Activated CD4-positive, alpha-beta T cell treated with anti-CD3 and anti-CD28 coated beads, Interleukin-2, amount 50 U/mL, for 24 hours (primary cell): ENCODE measurements around the gene COQ8A.
"Not testable (repeated sequence)": the region's sequence is repeated elsewhere in the genome, so short reads cannot be mapped to it uniquely, and the experiment has no call there.

Source experiments
- DNase-seq, 2 donors: peaks; one replicate each; pipeline ENCODE4 v3.0.0-alpha.2; 2020; ENCODE audit warnings: low read depth in 1 of 2, low spot score in 1 of 2

Gene COQ8A

GRCh38 chr1:226951286-226952117, 11.4 kb downstream of the COQ8A start:
- DNase-seq, result no peak

GRCh38 chr1:226952118-226952441, 12.0 kb downstream of the COQ8A start:
- DNase-seq, result no peak

GRCh38 chr1:226953175-226953800, 13.2 kb downstream of the COQ8A start:
- DNase-seq, result no peak

- no peak for DNase-seq
These were observed 14.2 kb downstream of the COQ8A start for GRCh38 chr1:226954337-226954736.

GRCh38 chr1:226954777-226955176, 14.7 kb downstream of the COQ8A start:
- no peak for DNase-seq

- not testable (repeated sequence) for DNase-seq
These were observed 15.8 kb downstream of the COQ8A start for GRCh38 chr1:226955857-226956256.

GRCh38 chr1:226956942-226957713, 17.0 kb downstream of the COQ8A start:
- DNase-seq, result no peak

- DNase-seq, result no peak
These were observed 17.6 kb downstream of the COQ8A start for GRCh38 chr1:226957714-226958113.

- DNase-seq, result no peak
These were observed 18.2 kb downstream of the COQ8A start for GRCh38 chr1:226958300-226958699.

GRCh38 chr1:226960256-226960655, 20.2 kb downstream of the COQ8A start:
- no peak for DNase-seq

GRCh38 chr1:226960944-226961765, 21.1 kb downstream of the COQ8A start:
- DNase-seq, result no peak

- no peak for DNase-seq
These were observed 22.6 kb downstream of the COQ8A start for GRCh38 chr1:226962421-226963391.

GRCh38 chr1:226964068-226964425, 24.0 kb downstream of the COQ8A start:
- DNase-seq, result no peak

- no peak for DNase-seq
These were observed 24.8 kb downstream of the COQ8A start for GRCh38 chr1:226964611-226965486.

GRCh38 chr1:226965581-226966440, 25.7 kb downstream of the COQ8A start:
- DNase-seq, result no peak

- no peak for DNase-seq
These were observed 26.6 kb downstream of the COQ8A start for GRCh38 chr1:226966683-226967082.

GRCh38 chr1:226967665-226968064, 27.6 kb downstream of the COQ8A start:
- no peak for DNase-seq

- no peak for DNase-seq
These were observed 31.7 kb downstream of the COQ8A start for GRCh38 chr1:226971765-226972164.
